AG08395 (cell line): ENCODE measurements around the gene IGF1.
"Not testable (repeated sequence)": the region's sequence is repeated elsewhere in the genome, so short reads cannot be mapped to it uniquely, and the experiment has no call there.

Experiments used
- DNase-seq: peaks from one replicate; pipeline ENCODE4 v3.0.0; 2012; ENCODE audit warnings: mixed read lengths, low spot score

The IGF1 gene

DNA sequence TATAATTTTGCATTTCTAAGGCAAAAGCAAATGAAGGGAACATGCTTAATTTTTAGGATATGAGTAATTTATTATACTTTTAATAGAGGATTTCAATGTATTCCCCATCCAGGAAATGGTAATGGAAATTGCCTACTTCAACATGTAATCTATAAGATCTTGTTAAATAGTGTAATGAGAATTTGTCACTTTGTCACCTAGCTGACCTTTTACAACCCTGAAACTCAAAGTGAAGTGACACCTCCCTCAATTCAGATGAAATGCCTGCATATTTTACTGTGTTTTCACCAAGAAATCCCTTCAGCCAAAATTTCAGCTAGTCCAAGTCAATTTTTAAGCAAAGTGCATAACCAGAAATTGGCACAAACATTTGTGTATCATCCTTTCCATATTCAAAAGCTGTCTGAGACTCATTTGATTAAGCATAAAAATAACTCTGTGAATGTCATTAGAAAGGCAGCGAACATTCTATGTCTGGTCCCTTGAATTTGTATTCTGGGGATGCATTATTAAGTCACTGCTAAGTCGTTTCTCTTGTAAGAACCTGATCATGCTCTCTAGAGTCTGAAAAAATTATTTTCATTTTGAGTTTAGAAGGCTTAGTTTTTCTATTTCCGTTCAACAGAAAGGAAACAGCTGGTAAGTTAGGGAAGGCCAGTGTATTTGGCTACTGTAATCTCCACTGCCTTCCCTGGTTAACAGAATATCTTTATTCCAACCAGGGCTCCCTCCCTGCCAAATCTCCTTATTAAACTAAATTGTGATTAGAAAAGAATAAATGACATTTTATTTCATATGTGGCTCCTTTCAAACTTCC lies 100.8 kb downstream of the IGF1 start:
- no peak for DNase-seq

DNA sequence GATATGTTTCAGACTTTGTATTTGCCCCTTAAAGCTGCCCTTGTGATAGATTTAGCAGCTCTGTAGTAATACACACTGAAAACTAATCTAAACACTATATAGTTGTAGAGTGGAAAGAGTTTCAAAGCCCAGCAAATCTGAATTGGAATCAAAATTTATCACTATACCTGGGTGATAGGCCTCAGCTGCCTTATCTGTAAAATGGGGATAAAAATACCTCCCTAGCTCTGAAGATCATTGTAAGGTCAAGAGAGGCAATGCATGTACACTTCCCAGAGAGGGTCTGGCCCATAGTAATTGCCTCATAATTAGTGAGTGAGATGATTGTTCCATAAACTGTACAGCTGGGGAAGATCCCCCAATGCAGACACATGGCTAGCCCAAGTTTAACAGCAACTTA lies 103.6 kb downstream of the IGF1 start:
- no peak for DNase-seq

DNA sequence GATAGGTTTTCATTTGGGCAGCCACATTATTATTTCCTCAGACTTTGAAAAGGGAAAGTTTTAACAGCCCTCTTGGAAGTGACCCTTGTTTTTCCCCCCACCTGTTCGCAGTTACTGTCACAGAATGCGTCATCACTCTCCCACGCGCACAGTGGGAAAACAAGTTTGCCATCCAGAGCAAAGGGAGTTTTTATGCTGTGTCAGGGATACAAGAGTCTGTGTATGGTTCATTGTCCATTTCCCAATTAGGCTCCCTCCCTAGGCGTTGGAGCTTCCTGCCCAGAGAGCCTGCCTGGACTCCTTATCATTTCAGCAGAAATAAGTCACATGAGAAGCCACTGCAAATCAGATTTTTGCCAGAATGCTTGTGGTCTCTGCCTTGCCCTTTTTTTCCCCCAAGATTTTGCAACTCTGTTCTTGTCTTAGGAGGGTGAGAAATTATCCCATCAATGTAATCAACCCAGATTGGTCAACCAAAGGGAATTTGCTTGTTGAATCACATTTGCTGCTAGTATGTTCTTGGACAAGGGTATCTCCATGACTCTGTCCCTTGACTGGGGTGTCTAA lies 104.1 kb downstream of the IGF1 start:
- no peak for DNase-seq

DNA sequence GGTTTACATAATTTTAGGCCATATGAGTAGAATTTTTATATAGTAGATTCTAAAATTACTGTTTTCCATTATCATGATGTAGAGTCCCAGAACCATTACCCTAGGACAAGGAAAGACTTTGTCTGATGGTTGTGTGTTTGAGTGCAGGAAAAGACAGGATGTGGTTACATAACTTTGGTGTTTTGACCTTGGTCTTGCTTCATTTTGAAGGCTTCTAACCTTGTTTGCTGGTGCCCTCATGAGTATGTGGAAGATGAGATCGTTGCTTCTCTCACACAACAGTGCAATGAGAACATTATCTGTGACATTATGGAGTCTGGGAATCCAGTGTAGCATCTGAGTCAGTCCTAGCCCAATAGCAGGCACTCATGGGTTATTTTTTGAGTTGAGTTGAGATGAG lies 106.2 kb downstream of the IGF1 start:
- no peak for DNase-seq

DNA sequence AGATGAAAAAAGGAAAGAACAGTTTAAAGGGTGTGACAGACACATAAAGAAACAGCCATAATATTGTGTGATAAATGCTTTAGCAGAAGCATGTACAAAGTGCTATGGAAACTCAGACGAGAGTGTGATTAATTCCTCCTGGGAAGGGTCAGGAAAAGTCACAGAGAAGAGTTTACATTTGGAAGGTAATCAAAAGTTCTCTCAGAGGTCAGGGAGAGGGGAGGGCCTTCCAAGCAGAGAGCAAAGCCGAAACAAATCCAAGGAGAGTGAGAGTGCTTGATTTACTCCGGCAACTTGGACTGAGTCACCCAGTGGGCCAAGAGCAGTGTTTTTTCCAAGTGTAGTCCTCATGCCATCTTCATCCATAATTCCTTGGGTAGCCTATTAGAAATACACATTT lies 108.3 kb downstream of the IGF1 start:
- no peak for DNase-seq

DNA sequence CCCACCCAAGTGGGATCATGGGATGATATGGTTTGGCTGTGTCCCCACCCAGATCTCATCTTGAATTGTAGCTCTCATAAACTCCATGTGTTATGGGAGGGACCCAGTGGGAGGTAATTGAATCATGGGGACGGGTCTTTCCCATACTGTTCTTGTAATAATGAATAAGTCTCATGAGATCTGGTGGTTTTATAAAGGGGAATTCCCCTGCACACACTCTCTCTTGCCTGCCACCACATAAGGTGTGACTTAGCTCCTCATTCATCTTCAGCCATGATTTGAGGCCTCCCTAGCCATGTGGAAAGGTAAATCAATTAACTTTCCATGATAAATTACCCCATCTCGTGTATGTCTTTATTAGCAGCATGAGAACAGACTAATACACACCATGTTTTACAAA lies 109.2 kb downstream of the IGF1 start:
- DNase-seq, result no peak

DNA sequence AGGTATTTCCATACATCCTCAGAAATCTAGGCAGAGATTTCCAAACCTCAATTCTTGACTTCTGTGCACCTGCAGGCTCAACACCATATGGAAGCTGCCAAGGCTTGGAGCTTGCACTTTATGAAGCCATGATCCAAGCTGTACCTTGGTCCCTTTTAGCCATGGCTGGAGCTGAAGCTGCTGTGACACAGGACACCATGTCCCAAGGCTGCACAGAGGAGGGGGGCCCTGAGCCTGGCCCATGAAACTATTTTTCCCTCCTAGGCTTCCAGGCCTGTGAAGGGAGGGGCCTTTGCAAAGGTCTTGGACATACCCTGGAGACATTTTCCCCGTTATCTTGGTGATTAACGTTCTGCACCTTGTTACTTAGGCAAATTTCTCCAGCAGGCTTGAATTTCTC lies 110.5 kb downstream of the IGF1 start:
- DNase-seq, result no peak

DNA sequence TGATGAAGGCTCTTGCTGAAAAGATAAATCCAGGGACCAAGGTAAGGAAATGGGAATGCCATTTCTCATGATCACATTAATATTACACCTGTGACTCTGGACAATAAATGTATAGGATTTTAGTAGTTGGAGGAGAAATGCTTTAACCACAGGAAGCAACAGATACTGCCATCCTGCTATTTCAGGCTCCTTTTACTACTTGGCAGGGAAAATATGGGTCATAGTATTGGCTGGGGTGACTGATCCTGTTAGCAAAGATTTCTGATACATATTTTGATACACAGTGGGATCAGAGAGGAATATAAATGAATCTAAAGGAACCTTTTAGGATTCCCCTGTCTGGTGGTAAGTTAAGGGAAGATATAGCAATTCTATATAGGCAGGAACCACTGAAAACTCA lies 115.0 kb downstream of the IGF1 start:
- DNase-seq, result no peak

DNA sequence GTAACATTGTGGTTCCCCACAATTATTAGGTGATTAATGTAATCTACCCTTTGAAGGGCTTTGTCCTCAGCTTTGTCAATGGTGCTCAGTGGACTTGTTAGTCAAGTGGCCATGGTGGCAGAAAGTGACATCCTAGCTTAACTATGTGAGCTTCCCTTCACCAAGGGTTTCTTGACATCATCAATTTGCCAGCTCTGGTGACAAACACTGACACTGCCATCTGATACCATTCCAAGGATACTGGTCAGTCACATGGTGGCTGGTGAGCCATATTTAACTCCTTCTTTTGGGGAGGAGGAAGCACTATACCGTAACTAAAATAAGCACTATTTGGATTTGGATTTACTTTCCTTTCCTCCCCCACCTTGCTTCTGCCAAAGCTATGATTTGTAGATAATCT lies 115.7 kb downstream of the IGF1 start:
- DNase-seq, result no peak

DNA sequence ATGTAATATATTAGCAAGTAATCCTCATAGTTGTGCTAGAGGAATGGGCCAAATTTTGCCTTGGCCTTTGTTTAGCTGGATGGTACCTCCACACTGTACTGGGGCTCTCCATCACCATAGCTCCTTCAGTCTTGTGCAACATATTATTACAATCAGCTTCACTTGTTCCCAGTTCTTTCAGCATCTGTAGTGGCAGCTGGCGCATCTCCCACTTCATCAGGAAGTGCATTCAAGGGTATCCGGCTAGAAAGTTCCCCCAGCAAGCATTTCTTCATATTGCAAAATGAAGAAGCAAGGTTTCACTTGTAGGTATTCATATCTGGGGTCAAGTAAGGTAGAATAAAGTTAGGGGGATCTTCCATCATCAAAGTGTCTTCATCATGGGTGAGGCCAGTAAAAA lies 123.7 kb downstream of the IGF1 start:
- no peak for DNase-seq

DNA sequence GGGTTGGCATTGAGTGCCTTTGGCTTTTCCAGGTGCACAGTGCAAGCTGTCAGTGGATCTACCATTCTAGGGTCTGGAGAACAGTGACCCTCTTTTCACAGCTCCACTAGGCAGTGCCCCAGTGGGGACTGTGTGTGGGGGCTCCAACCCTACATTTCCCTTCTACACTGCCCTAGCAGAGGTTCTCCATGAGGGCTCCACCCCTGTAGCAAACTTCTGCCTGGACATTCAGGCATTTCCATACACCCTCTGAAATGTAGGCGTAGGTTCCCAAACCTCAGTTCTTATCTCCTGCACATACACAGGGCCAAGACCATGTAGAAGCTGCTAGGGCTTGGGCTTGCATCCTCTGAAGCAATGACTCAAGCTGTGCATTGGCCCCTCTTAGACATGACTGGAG lies 126.1 kb downstream of the IGF1 start:
- not testable (repeated sequence) for DNase-seq

DNA sequence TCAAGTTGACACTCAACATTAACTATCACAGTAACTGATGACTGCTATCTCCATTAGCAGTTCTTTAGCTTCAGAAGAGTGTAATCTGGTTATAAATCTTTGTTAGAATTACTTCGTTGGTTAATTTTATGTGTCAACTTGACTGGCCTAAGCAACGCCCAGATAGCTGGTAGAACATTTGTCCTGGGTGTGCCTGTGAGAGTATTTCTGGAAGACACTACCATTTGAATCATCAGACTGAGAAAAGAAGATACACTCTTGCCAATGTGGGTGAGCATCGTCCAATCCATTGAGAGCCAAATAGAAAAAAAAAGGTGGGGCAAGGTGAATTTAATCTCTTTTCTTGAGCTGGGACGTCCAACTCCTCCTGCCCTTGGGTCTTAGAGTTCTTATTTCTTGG lies 129.0 kb downstream of the IGF1 start:
- DNase-seq, result no peak

DNA sequence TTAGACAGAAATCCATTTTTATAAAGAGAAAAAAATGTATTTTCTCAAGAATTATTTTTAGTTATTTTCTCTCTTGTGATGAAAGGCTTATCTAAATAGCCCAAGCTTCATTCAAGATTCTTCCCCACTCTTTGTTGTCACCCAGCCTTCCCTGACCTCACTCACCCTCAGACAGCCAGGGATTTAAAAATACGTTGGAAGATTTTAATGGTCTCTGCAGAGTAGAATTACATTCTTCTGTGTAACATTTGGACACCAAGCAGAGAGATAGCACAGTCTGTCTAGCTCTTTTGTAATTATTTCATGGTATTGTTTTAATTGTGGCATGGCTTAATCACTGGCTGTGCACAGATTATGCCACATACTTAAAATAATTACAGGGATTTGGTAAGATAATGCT lies 130.3 kb downstream of the IGF1 start:
- DNase-seq, result no peak

DNA sequence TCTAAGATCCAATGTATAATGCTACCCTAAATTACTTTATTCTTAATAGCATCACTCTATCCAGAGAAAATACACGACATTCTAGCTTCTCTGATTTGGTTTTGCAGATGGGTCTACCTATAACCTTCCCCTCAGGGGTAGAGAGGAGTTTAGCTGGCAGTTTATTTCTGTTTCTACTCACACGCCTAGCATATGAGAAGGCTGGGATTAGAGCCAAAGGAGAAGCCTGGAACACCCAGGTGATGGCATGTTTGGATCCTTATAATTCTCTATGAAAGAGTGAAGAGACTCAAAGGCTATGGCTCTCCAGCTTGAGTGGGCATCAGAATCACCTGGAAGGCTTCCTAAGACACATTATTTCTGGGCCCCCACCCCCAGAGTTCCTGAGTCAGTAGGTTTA lies 131.3 kb downstream of the IGF1 start:
- DNase-seq, result no peak

DNA sequence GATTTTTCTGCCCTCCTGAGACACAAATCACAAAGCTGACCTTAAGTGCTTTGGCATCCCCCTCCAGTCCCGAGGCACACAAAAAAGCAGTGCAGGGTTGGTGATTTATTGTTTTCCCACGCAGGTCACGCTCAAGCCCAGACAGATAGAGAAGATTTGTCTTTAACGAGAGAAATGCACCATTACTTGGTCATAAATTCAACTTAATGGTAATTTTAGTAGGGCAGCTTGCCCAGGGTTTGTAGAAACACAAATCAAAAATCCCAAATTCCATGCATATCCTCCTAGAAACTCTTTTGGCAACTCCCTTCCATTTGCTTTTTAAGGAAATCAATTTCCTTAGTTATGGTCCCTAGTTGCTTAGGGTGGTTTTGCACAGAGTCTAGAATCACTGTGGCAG lies 132.6 kb downstream of the IGF1 start:
- DNase-seq, result no peak
